NCI-H2227 (cell line): ENCODE data around the gene JSRP1.

Experiments
- DNase-seq: peaks from one replicate; lab custom pipeline; 2025; ENCODE audit not compliant: unreplicated experiment; lab: John Stamatoyannopoulos, UW

JSRP1 gene

DNA sequence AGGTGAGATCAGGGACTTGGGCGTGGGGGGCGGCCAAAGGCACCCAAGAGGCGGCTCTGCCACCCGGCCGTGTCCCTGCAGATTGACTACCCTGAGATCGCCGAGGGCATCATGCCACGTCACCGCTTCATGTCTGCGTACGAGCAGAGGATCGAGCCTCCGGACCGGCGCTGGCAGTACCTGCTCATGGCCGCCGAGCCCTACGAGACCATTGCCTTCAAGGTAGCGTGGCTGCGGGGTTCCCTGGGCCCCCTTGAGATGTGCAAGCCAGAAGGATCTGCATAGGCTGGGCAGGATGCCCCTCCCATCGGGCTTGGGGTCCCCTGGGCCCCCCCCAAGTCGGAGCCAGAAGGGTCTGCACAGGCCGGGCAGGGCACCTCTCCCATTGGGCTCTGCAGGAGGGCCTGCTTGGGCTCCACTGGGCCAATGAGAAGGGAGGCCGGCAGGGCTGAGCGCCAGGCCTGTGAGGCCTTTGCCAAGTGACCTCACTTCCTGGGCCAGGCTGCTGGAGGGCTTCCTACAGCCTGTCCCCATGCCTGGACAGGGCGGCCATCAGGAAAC lies 9.3 kb downstream of the JSRP1 start:
- DNase-seq, result no peak

GRCh38 chr19:2246014-2246620 lies 10.1 kb downstream of the JSRP1 start:
- DNase-seq, result no peak

GRCh38 chr19:2245273-2245672 lies 10.9 kb downstream of the JSRP1 start:
- no peak for DNase-seq

DNA sequence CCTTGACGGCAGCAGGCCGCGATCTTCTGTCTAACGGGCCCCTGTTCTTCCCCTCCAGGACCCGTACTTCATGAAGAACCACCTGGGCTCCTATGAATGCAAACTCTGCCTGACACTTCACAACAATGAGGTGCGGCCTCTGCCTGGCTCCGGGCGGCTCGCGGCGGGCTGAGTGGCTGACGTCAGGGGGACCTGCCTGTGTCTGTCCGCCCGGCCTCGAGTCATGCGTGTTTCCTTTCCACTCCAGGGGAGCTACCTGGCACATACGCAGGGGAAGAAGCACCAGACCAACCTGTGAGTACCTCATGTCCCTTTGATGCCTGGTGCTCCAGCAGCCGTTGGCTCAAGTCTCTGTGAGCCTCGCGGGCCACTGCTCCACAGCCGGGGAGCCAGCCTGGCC lies 11.7 kb downstream of the JSRP1 start:
- DNase-seq, result no peak

- DNase-seq, result no peak
Measured at GRCh38 chr19:2244125-2244411, 12.1 kb downstream of the JSRP1 start.

DNA sequence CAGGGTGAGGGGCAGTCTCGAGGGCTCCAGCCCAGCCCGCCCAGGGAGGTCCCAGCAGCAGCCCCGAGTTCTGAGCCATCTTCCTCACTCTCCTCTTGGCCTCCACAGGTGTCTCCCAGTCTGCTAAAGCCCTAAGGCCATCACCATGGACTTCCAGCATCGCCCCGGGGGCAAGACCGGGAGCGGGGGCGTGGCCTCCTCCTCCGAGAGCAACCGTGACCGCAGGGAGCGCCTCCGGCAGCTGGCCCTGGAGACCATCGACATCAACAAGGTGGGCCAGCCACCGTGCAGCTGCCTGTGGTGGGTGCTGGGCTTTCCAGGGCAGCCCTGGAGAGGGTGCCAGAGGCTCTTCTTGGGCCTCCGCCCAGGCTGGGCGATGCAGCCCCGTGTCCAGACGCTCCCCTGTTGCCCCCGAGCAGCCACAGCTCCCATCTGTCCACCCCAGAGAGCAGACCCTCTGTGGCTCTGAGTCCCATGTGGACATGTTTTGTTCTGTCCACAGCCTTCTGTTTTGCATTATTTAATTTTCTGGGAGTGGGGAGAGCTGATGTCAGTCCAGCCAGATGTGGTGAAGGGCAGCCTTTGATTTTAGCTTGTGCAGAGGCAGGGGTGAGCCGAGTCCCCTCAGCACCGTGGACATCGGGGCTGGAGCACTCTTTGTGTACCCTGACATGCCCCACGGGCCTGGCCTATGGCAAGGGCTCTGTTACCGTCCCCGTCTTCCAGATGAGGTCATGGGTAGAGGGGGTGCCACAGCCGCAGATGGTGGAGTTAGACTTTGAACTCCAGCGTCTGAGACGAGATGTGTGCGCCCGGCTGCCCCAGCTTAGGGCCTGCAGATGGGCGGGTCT lies 12.7 kb downstream of the JSRP1 start:
- no peak for DNase-seq

GRCh38 chr19:2242816-2243215 lies 13.4 kb downstream of the JSRP1 start:
- DNase-seq, result no peak

- DNase-seq, result no peak
Measured at GRCh38 chr19:2242092-2242537, 14.1 kb downstream of the JSRP1 start.

DNA sequence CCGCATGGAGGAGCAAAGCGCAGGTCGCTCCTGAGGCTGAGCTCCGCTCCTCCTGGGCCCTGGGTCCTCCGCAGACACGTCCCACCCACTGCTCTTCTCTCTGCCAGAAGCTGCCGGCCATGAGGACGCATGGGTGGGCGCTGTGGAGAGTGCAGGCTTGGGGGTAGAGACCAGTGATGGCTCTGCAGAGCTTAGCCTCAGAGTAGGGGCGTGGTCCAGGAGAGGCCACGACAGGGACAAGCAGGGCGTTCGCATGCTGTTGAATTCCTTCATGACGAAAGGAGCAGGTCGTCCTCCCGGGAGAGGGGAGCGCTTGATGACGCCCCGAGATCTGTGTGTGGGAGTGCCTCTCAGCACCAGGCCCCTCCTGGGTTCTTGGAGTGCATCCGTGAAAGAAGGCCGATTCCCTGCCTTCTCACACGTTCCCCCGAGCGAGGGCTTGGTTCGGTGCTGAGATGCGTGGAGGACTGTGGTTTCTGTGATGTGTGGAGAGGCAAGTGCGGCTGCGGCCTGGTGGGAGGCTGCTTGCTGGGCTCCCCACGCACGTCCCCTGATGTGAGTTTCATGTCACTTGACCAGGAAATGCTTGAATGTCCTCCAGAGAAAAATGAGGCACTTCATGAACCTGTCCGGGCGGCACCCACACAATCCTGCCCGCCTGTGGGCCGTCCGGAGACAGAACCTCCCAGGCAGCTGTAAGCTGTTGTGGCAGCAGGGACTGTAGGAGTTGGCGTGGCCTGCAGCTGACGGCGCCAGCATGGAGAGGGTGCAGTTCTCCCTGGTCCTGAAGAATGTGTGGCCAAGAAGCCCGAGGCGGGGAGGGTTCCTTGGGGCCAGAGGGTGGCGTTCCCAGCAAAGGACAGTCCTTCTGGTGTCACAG lies 15.1 kb downstream of the JSRP1 start:
- no peak for DNase-seq

DNA sequence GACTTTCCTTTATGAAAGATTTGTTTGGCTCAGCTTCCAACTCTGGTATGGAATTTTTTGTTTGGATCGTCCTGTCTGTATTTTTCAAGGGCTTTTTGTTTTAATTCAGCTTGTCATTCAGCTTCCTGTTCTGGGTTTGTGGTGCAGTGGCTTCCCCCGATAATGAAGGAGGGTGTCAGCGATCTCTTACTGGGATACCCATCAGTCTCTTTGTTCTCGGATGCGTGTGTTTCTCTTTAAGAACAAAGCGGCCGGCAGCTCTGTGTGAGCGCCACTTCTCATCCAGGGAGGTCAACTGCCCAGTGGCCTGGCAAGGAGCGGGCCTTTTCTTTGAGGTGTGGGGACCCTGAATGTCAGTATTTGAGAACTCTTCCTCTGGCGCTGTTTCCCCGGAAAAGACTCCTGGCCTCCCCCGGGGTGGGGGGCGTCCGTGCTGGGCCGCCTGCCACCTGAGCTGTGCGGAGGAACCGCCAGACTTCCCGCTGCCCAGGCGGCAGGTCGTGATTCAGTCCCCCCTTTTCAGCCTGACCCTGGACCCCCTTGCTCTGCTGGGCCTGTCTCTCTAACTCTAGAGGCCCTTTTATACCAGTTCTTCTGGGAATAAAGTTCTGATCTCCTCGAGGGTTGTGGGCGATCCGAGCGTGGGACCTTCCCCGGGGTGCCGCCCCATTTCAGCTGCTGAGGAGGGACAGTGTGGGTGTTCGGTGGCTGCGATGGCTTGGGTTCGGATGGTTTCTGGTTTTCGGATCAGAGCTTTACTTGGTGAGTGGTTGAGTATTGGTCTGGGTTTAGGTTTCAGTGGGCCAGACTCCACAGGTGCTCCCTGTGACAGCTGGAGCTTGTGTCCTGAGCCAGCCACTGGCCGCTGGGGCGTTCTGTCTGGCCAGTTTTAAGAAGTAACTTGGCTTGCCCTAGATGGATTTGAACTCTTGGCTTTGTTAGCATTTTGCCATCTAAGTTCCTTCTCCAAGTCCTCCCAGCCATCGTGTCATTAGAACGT lies 16.1 kb downstream of the JSRP1 start:
- no peak for DNase-seq

DNA sequence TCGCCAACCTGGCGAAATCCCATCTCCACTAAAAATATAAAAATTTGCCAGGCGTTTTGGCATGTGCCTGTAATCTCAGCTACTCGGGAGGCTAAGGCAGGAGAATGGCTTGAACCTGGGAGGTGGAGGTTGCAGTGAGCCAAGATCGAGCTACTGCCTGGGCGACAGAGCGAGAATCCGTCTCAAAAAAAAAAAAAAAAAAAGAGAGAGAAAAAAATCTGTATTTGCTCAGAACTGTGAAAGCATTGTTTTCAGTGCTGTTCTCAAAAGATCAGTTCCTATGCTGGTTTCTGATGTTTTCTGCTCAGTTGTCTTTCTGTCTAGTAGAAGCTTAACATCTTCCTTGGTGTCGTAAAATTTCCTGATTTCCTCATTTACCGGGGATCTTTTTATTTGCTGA lies 17.0 kb downstream of the JSRP1 start:
- no peak for DNase-seq

GRCh38 chr19:2237869-2238153 lies 18.4 kb downstream of the JSRP1 start:
- DNase-seq, result no peak

GRCh38 chr19:2237051-2237868 lies 19.0 kb downstream of the JSRP1 start:
- no peak for DNase-seq

GRCh38 chr19:2236314-2237050 lies 19.7 kb downstream of the JSRP1 start, which contains the start of the genes PLEKHJ1 and SF3A2:
TSS of gene PLEKHJ1 (minus strand) at chr19:2236329. CDS start at chr19:2236248, 81 bp downstream.
TSS of gene SF3A2 (plus strand) at chr19:2236824. CDS start at chr19:2243419, 6,595 bp downstream.
- peak; percentile 96 for DNase-seq

- no peak for DNase-seq
Measured at GRCh38 chr19:2236064-2236313, 20.2 kb downstream of the JSRP1 start.

GRCh38 chr19:2235381-2236063 lies 20.7 kb downstream of the JSRP1 start:
- peak; percentile 50 for DNase-seq

DNA sequence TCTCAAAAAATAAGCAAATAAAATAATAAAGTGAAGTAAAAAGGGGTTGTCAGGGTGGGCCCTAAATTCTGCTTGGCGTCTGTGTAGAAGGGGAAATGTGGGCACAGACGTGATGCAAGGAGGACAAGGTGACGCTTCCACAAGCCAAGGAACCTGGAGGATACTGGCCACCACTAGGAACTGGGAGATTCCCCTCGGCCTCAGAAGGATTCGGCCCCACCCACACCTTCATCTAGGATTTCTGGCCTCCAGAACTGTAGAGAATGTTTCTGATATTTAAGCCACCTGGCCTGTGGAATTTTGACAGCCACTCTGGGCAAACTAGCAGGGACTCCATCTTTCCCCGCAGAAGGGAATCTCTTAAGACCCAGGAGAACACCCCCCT lies 21.2 kb downstream of the JSRP1 start:
- DNase-seq, result no peak

- no peak for DNase-seq
Measured at GRCh38 chr19:2233601-2234280, 22.5 kb downstream of the JSRP1 start.
